Endothelial cell (in vitro differentiated cells): ENCODE measurements around the gene LTO1. TPM values are rescaled to one million over a fixed set of nuclear protein-coding genes. Genes with fewer than 3 reads are reported as not detected.

ENCODE experiments used
- DNase-seq: peaks from one replicate; pipeline ENCODE4 v3.0.0; 2021; ENCODE audit warnings: low spot score
- H3K27ac Mint-ChIP-seq: one replicate; pipeline ENCODE4 v1.8.0; 2021; ENCODE audit warnings: mixed read lengths, inconsistent platforms; ENCODE audit not compliant: unreplicated experiment
- H3K27me3 Mint-ChIP-seq: one replicate; pipeline ENCODE4 v1.8.0; 2021; ENCODE audit warnings: mild to moderate bottlenecking, moderate library complexity, mixed read lengths, inconsistent platforms; ENCODE audit not compliant: unreplicated experiment
- H3K36me3 Mint-ChIP-seq: one replicate; pipeline ENCODE4 v1.8.0; 2021; ENCODE audit warnings: mild to moderate bottlenecking, low read depth, mixed read lengths, inconsistent platforms; ENCODE audit not compliant: unreplicated experiment
- H3K4me1 Mint-ChIP-seq: one replicate; pipeline ENCODE4 v1.8.0; 2021; ENCODE audit warnings: mild to moderate bottlenecking, mixed read lengths, inconsistent platforms; ENCODE audit not compliant: unreplicated experiment
- H3K4me3 Mint-ChIP-seq: one replicate; pipeline ENCODE4 v1.8.0; 2021; ENCODE audit warnings: mild to moderate bottlenecking, mixed read lengths, inconsistent platforms; ENCODE audit not compliant: unreplicated experiment
- H3K9me3 Mint-ChIP-seq: one replicate; pipeline ENCODE4 v1.8.0; 2021; ENCODE audit warnings: mixed read lengths, inconsistent platforms; ENCODE audit not compliant: unreplicated experiment
- total RNA-seq: library from RNA; stranded (reverse); fragmentation: NEBNext Ultra II Directional; extraction: Animal tissue kit (Norgen Biotek cat#: 25700); gene quantifications from one replicate; pipeline ENCODE4 v1.2.1, GENCODE V29; 2021; ENCODE audit not compliant: unreplicated experiment
- TF ChIP-seq, protein P1 (sequence below): fragments of 200-600 bp; sonication (generic); IDR thresholded peaks from one replicate; pipeline ENCODE4 v1.5.0; 2021; ENCODE audit warnings: antibody characterized with exemption; ENCODE audit not compliant: unreplicated experiment

Gene LTO1
- total RNA-seq, 1 donor from 2014 or later: 23.3 TPM

DNA sequence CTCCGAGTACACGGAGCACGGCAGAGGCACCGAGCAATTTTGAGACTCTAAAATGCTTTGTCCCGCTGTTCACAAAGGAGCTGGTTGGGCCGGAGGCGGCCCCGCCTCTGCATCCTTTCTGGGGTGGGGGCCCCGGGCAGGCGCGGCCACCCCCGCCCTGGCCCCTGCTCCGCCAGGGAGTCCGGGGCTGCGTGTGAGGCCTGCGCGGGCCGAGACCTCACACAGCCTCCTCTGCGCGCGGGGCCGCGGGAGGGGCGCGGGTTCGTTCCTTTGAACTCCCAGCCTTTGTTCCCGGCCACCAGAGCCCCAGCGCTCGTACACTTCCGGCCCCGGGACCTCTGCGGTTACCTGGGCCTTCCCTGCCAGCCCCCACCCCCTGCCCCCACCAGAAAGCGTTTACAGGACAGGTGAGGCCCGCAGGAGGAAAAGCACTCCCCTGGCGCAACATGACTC, 27.1 kb upstream of the LTO1 start:
- no peaks in the 10 kb centered on the region for H3K36me3 Mint-ChIP-seq
- no peak overlapping the region for H3K27ac Mint-ChIP-seq
- H3K4me1 Mint-ChIP-seq: peaks cover 12% of the 10 kb centered on the region
- peak overlapping the region; percentile 63 for H3K4me3 Mint-ChIP-seq
- H3K9me3 Mint-ChIP-seq: no peaks in the 10 kb centered on the region
- H3K27me3 Mint-ChIP-seq: peaks cover 7% of the 10 kb centered on the region
- TF ChIP-seq, protein P1, sequence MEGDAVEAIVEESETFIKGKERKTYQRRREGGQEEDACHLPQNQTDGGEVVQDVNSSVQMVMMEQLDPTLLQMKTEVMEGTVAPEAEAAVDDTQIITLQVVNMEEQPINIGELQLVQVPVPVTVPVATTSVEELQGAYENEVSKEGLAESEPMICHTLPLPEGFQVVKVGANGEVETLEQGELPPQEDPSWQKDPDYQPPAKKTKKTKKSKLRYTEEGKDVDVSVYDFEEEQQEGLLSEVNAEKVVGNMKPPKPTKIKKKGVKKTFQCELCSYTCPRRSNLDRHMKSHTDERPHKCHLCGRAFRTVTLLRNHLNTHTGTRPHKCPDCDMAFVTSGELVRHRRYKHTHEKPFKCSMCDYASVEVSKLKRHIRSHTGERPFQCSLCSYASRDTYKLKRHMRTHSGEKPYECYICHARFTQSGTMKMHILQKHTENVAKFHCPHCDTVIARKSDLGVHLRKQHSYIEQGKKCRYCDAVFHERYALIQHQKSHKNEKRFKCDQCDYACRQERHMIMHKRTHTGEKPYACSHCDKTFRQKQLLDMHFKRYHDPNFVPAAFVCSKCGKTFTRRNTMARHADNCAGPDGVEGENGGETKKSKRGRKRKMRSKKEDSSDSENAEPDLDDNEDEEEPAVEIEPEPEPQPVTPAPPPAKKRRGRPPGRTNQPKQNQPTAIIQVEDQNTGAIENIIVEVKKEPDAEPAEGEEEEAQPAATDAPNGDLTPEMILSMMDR: no peak
- DNase-seq: no peak

DNA sequence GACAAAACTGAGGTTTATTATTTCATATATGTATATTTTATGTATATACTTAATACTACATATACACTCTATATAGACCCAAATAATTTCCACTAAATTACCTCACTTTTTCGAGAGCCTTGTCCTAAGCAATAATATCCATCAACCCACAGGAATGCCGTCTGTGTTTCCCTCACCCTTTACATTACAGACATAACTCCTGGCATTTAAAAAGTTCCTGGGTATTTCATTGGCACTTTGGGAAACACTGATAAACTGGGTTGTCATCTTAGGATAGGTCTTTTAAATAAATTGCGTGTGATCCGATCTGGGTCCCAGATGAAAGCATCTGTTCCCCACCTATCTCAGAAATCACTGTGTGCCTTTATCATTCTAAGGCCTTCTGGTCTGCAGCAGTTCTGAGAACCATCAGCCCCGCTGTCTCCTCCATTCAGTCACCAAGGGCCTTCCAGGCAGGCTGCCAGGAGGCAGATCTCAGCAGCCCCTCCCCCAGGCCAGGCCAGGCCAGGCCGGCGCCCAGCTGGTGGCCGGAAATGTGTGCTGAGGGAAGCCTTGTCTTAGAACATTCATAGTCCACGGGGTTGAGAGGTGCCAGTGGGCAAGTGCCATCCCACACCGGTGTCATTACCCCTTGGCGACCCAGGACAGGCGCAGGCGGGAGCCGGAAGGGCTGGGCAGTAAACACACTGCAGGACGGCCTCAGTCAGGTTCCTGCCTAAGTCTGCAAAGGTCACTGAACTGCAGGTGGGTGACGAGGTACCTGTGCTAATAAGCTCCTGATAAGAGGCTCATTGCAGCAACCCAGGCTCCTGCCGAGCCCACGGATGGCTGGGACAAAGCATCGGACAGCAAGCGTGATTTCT, 25.4 kb upstream of the LTO1 start:
- Mint-ChIP-seq H3K9me3 (no peaks in the 10 kb centered on the region), H3K27ac (no peak overlapping the region), H3K27me3 (peaks cover 6% of the 10 kb centered on the region), H3K36me3 (no peaks in the 10 kb centered on the region), H3K4me1 (peaks cover 10% of the 10 kb centered on the region), H3K4me3 (no peak overlapping the region)
- TF ChIP-seq, protein P1: no peak
- peak; percentile 62 for DNase-seq

DNA sequence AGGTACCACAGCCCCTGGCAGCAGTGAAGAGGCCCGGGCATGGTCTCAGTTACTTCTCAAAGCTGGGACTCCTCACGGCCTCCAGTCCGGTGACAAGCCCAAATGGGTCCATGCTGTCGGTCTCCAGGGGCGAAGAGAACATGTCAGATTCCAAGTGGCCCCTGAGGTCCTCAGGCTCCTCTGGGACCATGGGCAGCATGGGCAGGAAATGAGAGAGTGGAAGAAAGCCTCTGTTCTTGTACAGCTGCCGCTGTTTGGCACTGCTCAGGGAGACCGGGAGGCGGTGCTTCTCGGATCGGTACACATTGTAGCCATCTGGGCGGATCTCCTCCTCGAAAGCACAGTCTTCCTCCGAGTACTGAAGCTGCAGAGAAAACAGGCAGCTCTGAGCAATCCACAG, 24.1 kb upstream of the LTO1 start:
- Mint-ChIP-seq H3K4me3 (no peak overlapping the region), H3K27ac (no peak overlapping the region), H3K4me1 (peaks cover 10% of the 10 kb centered on the region), H3K9me3 (no peaks in the 10 kb centered on the region), H3K27me3 (peaks cover 4% of the 10 kb centered on the region), H3K36me3 (no peaks in the 10 kb centered on the region)
- TF ChIP-seq, protein P1: no peak
- no peak for DNase-seq

DNA sequence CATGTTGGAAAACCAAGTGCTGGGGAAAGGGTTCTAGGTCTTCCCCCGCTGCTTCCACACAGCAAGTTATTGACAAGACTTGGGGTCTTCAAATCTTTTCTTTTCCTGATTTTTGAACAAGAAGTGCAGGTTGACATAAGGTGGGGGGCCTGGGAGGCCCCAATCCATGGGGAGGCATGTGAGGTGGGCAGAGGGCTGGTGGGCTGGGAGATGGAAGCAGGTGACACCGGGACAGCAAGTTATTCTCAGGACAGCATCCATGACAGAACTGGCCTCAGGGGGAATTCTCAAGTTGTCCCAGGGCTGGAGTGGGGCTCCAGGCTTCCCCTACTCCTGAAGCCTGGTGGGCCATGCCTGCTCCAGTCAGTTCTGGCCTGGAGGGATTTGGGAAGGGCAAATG, 23.2 kb upstream of the LTO1 start:
- Mint-ChIP-seq H3K27ac (no peak overlapping the region), H3K27me3 (peaks cover 4% of the 10 kb centered on the region), H3K36me3 (no peaks in the 10 kb centered on the region), H3K9me3 (no peaks in the 10 kb centered on the region), H3K4me1 (peaks cover 10% of the 10 kb centered on the region), H3K4me3 (no peak overlapping the region)
- TF ChIP-seq, protein P1: no peak
- DNase-seq: no peak

DNA sequence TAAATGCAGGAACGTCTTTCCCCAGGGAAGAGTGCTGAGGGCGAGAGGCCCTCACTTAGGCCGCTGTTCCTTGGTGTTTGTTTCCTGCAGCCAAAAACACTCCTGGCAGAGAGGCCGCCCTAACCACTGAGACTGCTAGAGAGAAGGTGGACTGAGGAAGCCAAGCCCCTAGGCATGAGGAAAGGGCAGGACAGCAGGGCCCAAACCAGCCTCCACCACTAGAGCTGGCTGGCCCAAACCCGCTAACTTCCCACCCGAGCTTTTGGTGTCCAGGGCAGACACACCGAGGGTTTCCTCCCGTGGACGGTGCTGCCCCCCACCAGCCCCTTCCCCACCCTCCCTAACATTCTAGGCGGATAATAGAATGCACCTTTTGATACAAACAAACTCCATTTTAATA, 22.7 kb upstream of the LTO1 start:
- DNase-seq: no peak
- no peaks in the 10 kb centered on the region for H3K9me3 Mint-ChIP-seq
- peaks cover 10% of the 10 kb centered on the region for H3K4me1 Mint-ChIP-seq

More for the DNA sequence above, 22.7 kb upstream of the LTO1 start:
- Mint-ChIP-seq H3K4me3 (no peak overlapping the region), H3K27ac (no peak overlapping the region), H3K36me3 (no peaks in the 10 kb centered on the region), H3K27me3 (peaks cover 4% of the 10 kb centered on the region)
- TF ChIP-seq, protein P1: no peak
